ENCODE measurements around the gene HSPBP1.
"Not testable (repeated sequence)": the region's sequence is repeated elsewhere in the genome, so short reads cannot be mapped to it uniquely, and the experiment has no call there.

The HSPBP1 gene, protein sequence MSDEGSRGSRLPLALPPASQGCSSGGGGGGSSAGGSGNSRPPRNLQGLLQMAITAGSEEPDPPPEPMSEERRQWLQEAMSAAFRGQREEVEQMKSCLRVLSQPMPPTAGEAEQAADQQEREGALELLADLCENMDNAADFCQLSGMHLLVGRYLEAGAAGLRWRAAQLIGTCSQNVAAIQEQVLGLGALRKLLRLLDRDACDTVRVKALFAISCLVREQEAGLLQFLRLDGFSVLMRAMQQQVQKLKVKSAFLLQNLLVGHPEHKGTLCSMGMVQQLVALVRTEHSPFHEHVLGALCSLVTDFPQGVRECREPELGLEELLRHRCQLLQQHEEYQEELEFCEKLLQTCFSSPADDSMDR

DNA sequence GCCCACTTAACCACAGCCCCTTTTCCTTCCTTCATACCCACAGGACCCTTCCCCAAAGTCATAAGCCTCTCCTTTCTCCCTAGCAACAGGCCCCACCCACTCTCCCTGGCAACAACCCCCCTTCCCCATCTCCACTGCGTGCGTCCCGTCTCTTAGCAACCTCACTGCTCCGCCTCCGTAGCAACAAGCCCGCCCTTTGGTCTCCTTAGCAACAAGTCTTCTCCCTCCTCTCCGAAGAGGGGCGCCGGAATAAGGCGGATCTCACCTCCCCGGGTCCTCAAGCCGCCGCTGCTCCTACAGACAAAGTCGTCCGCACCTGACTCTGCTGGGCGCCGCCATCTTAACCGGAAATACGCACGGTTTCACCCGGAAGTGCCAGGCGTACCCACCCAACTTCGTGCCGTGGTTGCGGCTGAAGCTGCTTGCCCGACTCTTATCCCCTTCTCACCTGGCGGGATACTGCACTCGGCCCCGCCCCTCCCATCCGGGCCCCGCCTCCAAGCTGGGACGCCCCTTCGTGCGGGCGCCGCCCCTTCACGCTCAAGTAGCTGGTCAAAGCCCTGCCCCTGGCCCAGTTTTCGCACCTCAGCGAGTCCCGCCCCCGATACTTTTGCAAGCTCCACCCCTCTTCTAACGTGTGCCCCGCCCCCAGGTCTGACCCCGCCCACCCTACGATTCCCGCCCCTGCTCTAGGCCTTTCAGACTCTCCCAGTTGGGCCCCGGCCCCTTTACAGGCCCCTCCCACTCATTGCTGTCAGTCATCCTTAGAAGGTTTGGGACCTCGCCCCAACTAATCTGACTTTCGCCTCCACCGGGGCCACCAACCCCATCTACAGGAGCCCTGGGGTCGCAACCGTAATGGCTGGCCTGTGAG lies at the start of gene HSPBP1:
HSPBP1 (minus strand) TSS at position 341 of the 874 bp plus-strand sequence. CDS start 502 bp downstream, outside the sequence.
- peak; percentile 98 for FAIRE-seq
- DNase-seq (ENCODE audit: insufficient read length, low spot score), result peak; percentile 88

DNA sequence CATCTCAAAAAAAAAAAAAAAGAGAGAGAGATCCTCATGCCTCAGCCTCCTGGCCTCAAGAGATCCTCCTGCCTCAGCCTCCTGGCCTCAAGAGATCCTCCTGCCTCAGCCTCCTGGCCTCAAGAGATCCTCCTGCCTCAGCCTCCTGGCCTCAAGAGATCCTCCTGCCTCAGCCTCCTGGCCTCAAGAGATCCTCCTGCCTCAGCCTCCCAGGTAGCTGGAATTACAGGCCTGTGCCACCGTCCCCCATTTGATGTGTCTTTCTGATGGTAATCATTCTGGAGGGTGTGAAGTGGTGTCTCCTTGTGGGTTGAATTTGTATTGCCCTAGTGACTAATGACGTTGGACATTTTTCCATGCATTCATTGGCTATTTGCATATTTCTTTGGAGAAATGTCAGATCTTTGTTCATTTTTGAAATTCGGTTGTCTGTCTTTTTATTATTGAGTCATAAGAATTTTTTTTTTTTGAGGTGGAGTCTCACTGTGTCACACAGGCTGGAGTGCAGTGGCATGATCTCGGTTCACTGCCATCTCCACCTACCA lies 48.9 kb upstream of the HSPBP1 start:
- DNase-seq (ENCODE audit: insufficient read length, low spot score); FAIRE-seq: not testable (repeated sequence)

DNA sequence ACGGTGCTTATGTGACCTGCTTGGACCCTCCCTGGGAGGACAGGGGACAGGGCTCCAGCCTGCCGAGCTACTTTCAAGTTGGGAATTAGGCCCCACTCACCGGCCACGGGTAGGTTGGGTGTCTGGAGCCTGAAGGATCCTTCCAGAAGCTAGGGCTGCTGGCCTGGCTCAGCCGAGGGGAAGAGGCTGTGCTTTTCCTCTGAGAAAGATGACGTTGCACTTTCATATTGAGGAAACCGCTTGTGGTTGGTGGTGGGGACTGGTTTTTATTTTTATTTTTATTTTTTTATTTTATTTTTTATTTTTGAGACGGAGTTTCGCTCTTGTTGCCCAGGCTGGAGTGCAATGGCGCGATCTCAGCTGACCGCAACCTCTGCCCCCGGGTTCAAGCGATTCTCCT lies 45.3 kb upstream of the HSPBP1 start, which contains the start of gene TMEM150B:
TMEM150B (minus strand) TSS at position 170 of the 400 bp plus-strand sequence. CDS start 4,305 bp downstream, outside the sequence.
- no peak for DNase-seq (ENCODE audit: insufficient read length, low spot score)
- no peak for FAIRE-seq

DNA sequence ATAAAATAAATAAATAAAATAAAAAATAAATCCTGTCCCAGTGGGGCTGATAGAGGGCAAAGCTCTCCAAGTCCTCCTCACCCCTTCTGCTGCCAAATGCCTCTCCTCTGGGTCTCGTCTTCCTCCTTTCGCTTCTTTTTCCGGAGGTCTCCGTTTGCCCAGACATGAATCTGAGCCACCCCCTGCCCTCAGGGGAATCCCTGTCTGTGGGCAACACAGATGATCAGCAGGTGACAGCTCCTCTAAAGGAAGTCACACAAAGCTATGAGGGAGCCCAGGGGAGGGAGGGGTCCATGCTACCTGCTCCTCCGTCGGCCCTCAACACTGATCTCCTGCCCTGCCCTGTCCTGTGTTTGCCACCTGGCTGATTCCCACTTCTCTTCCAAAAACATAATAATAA lies 44.8 kb upstream of the HSPBP1 start:
- no peak for FAIRE-seq

DNA sequence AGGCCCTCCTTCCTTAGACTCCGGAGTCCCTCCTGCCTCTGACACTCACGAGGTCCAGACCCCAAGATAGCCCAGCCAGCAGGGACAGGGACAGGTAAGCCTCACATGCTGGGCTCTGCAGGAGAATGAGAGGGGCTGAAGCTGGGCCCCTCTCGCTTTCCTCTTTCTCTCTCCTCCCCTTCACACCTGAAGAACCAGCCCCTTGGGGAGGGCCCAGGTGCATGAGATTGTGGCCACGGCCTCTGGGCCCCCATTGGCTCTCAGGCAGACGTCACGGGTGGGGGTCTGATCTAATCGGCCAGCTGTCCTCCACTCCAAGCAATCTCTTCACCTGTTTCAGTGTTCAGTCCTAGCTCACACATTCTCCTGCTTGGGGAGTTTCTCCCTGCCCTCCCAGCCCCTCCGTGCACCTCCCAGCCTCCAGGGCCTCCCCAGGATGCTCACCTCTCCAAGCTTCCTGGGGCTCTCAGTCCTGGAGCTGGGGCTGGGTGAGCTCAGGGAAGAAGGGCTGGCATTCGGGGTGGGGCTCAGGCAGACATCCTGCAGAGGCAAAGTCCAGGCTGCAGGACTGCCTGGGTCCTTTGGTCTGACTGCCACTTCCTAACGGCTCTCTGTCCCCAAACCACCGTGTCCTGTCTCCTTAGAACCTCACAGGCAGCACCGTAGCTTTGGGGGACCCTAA lies 42.4 kb upstream of the HSPBP1 start:
- no peak for FAIRE-seq

More for the DNA sequence above, 44.8 kb upstream of the HSPBP1 start:
- no peak for DNase-seq (ENCODE audit: insufficient read length, low spot score)

DNA sequence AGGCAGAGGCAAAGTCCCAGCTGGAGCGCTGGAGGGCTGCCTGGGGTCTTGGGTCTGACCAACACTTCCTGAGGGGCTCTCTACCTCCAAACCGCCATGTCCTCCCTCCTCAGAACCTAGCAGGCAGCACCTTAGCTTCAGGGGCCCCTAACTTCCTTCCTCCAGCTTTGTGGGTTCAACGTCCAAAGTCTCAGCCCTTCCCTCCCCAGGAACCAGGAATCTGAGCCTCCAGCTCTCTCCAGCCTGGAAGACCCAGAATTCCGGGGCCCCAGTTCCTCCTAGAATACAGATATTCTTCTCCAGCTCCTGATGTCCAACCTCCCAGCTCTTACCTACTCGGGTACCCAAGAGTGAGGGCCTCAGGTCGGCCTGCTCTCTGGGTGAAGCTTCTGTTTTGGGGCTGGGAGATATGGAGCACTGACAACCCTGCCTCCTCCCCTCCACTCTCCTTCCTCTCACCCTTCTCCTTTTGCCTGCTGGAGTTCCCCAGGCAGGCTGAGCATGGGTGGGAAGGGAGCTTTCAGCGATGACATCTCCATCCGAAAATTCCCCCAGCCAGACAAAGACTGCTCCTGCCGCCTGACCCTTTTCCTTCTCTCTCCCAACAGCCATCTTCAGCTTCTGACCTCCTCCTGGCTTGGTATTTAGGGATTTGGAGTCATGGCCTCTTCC lies 41.7 kb upstream of the HSPBP1 start:
- DNase-seq (ENCODE audit: insufficient read length, low spot score) (no peak), FAIRE-seq (no peak)

More for the DNA sequence above, 42.4 kb upstream of the HSPBP1 start:
- DNase-seq (ENCODE audit: insufficient read length, low spot score), result no peak

DNA sequence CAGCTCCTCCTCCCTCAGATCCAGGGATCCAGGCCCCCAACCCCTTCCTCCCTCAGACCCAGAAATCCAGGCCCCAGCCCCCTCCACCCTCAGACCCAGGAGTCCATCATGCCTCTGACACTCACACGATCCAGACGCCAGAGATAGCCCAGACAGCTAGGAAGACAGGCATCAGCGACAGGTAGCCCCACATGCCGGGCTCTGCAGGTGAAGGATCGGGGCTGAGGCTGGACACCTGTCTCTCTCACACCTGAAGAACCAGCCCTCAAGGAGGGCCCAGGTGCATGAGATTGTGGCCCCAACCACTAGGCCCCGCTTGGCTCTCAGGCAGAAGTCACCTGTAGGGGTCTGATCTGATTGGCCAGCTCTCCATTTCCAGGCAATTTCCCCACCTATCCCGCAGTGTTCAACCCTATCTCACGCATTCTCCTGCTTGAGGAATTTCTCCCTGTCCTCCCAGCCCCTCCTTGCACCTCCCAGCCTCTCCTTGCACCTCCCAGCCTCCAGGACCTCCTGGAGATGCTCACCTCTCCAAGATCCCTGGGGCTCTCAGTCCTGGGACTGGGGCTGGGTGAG lies 41.0 kb upstream of the HSPBP1 start:
- FAIRE-seq (no peak), DNase-seq (ENCODE audit: insufficient read length, low spot score) (no peak)

DNA sequence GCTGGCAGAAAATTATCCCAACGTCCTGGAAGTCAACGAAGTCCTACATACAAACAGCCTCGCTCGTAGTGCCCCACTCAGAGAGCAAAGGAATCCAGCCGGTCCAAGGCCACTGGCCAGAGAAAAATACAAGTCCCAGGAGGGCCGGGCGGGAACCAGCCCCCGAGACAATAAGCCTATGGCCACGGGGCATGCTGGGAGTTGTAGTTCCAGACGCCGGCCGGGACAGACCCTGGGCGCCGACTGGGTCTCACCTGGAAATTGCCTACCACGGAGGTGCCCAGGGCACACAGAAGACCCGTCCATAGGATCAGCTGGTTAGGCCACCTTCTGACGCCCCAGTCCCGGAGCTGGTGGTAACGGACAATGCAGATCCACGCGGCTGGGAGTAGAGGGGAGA lies 39.9 kb upstream of the HSPBP1 start:
- DNase-seq (ENCODE audit: insufficient read length, low spot score), result no peak
- FAIRE-seq, result no peak

DNA sequence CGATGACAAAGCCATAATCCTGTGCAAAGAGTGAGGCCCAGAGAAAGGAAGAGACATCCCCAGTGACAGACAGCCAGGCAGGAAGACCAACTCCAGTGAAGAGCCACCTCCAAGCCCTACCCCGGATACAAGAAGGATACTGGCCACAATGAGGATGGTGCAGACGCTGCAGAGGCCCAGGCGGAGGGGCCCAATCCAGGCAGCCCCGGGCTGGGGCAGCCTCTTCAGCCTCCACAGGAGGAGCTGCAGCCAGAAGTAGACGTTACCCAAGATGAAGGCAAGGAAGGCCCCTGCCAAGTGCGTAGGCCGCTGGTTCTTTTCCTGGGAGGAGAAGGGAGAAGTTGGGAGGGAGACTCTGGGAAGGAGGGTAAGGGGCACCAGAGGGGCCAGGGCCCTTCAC lies 36.7 kb upstream of the HSPBP1 start:
- FAIRE-seq (no peak), DNase-seq (ENCODE audit: insufficient read length, low spot score) (no peak)

DNA sequence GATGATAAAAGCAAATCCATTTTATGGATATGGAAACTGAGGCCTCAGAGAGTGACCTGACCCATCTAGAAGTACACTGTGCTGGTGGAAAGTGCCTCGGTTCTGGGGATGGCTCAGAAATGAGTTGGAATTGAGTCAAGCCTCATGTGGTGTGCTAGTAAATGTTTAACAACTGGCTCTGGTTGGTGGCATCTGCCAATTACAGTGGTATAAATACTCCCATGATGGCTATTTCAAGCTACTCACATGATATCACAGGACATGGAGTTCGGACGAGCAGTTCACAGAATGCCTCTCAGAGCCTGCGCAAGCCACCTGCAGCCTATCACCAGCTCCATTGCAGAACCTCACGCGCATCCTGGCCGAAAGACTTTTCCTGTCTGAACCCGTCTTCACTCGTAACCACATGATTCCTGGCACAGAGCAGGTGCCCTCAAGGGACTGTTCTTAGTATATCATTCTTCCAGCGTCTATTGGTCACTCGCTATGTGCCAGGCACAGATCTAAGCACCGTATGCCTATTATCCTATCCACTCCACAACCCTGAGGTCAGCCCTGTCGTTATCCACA lies 36.1 kb upstream of the HSPBP1 start:
- FAIRE-seq (no peak), DNase-seq (ENCODE audit: insufficient read length, low spot score) (no peak)

DNA sequence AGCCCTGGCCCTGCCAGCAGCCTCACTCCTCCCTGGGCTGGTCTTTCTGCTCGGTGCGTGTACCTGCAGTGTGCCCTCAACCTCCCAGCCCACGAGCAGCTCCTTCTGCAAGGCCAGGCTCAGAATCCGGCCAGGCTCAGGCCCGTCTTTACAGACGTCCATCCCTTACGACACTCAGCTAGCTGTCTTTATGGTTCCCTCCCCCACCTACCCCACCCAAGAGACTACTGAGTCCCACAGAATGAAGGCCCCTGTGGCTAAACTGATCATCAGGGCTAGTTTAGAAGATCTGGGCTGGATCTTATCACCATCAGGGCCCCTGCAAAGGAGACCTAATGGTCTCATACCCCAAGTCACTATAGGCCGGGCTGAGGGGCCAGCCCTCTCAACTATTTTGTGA lies 34.5 kb upstream of the HSPBP1 start:
- DNase-seq (ENCODE audit: insufficient read length, low spot score), result no peak
- FAIRE-seq, result no peak

DNA sequence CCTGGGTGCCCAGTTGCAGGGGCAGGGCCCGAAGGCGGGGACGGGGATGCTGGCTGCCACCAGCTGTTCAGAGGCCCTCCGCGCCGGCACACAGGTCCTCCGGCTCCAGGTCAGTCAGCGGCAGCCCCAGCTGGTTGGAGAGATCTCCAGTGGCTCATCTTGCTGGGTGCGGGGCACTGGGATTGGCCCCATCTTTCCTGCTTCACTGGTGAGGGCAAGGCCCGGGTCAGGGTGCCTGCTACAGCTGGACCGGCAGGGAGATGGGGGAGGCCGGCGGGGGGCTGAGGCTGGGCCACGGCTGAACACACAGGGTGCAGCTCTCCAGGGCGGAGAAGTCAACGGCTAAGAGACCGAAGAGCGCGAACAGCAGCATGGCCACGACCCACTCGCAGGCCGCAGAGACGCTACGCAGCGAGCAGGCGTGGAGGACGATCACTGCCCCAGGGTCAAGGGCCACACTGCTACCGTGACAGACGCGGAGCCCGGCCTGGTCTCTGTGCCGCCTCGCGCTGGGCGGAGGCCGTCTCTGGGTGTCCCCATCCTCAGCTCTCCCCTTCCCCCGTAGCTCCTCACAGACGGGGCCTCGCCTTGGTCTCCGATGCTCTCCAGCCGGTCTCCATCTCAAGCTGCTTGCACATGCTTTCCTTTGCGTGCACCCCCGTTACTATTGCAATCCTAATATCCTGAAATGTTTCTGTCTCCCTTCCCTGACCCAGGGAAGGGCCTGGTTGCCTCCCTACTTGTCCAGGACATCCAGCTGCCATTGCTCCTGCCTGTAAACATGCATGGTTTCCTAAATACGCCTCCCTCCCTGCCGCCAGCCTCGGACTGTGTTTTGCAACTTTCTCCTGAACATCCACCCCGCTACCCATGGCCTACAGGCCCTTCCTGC lies 33.0 kb upstream of the HSPBP1 start:
- DNase-seq (ENCODE audit: insufficient read length, low spot score) (no peak), FAIRE-seq (no peak)

DNA sequence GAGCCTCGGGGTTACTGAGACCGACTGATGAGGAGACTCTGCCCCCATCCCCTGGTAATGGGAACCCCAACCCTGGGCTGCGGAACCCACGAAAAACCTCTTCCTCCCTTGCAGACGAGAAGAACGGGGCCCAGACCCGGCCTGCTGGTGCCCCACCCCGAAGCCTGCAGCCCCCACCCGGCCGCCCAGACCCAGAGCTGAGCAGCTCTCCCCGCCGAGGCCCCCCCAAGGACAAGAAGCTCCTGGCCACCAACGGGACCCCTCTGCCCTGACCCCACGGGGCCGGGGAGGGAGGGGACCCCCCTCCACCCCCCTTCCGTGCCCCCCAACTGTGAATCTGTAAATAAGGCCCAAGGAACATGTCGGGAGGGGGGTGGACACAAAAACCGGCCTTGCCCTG lies 31.9 kb upstream of the HSPBP1 start:
- FAIRE-seq (no peak), DNase-seq (ENCODE audit: insufficient read length, low spot score) (no peak)

DNA sequence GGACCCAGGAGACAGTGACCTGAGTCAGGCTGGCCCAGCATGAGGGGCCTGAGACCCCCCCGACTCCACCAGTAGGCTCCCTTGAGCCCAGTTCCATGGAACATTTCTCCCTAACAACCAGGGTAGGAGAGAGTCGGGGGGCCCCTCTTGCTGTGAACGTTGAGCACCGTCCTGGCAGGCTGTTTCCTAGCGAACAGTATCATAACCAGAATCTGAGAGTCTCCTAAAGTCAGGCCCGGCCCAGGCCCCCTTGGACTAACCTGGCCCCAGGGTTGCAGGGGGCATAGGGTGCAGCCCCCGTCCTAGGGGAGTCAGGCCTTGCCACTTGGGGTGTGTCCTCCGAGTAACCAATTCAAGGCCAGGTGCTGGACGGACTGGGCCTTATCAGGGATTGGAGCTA lies 31.5 kb upstream of the HSPBP1 start:
- FAIRE-seq, result no peak

DNA sequence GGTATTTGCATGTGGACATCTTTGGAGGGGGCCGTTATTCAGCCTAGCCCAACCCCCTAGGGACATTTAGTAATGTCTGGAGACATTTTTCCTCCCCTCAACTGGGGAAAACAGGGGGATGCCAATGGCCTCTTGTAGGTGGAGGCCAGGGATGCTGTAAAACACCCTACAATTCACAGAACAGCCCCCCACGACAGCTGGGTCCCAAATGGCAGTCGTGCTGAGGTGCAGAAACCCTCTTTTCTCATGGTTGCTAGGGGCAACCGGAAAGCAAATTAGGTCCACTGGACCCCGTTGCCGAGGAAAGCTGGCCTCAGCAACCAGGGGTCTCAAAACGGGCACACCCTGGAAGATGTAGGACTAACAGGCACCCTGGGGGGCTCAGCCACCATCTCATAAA lies 30.6 kb upstream of the HSPBP1 start:
- no peak for FAIRE-seq
- no peak for DNase-seq (ENCODE audit: insufficient read length, low spot score)

More for the DNA sequence above, 31.5 kb upstream of the HSPBP1 start:
- DNase-seq (ENCODE audit: insufficient read length, low spot score), result no peak

DNA sequence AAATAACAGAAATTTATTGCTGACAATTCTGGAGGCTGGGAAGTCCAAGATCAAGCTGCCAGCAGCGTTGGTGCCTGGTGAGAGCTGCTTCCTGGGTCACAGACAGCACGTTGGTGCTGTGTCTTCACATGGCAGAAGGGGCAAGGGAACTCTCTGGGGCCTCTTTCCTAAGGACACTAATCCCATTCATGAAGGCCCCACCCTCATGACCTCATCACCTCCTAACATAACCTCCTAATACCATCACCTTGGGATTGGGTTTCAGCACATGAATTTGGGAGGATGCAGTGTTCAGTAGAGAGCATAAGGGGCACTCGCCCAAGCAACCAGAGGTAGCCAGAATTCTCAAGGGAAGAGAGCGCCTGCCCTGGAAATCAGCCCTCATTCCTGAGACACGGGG lies 29.5 kb upstream of the HSPBP1 start:
- DNase-seq (ENCODE audit: insufficient read length, low spot score) (no peak), FAIRE-seq (no peak)

DNA sequence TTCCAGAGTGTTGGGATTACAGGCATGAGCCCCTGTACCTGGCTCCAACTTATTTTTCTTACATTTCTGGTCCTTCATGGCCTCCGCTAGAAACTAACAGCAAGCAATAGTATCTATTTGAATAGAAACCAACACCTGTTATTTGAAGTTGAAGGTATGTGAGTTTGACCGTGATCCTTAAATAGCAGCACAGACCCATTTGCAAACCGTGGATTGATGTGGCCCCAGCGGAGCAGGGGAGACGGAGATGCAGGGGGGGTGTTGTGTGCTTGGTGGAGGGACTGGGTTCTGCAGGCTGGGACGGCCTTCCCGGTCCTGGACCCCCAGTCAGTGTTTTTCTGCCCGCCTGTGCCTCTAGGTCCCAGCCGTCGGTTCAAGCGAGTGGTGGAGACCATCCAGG lies 28.4 kb upstream of the HSPBP1 start:
- no peak for DNase-seq (ENCODE audit: insufficient read length, low spot score)
- no peak for FAIRE-seq

DNA sequence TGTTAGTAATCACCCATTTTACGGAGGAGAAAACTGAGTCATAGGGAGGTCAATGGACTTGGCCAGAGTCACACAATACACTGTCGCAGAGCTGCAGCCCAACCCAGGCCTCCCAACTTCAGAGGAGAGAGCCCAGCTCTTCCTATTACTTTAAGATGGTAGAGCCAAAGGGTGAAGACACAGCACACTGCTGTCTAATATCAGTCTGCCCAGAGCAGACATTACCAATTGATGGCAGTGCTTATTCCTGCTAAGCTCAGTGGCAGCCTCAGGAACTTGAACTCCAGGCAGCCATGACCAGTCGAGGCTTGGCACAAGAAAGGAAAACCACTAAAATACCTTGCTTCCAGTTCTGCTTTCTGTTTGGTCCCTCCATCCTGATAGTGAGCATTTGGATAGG lies 26.8 kb upstream of the HSPBP1 start:
- FAIRE-seq (no peak), DNase-seq (ENCODE audit: insufficient read length, low spot score) (no peak)
